ENCODE results near the gene TMEM126B.

Gene TMEM126B

DNA sequence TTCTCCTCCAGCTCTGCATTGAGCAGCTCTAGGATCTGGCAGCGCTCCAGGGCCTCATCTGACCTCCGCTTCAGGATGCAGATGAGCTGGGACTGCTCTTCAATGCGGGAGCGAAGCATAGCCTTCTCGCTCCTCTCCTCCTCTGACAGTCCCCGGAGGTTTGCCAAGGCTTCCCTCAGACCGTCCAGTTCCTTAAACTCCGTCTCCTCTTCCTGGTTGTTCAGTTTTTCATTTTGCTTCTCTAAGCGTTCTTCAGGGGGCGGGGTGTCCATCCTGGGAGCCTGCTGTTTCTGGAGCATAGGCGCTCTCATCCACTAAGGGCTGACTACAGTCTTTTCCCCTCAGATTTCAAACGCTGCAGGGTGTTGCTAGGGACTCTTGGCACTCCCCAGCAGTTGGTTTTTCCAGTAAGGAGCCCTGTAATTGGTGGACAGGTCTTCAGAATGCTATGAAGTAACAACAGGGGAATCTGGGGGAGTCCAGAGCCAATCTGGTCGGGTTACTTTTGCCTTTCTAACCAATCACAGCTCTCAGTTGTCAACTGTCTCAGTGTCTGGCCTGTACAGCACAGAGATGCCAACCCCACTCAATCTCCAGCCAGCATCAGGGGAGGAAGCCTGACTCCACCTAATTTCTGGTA lies 57.5 kb downstream of the TMEM126B start, which contains the start of gene CCDC89:
Gene CCDC89, minus strand, starts transcription at position 376 of the 640 bp plus-strand sequence. Its CDS starts 65 bp downstream, at position 311.
- peak; percentile 49 for DNase-seq
